Loucy (cell line): ENCODE data around the gene MOB3B.

Experiments
- EZH2phosphoT487 ChIP-seq: fragments of 200-600 bp; IDR thresholded peaks from 2 replicates; pipeline ENCODE4 v1.6.1; 2018; ENCODE audit warnings: antibody characterized with exemption, mild to moderate bottlenecking, moderate library complexity, borderline replicate concordance
- TF ChIP-seq, protein P1 (sequence below): fragments of 200-600 bp; sonication (generic); conservative IDR thresholded peaks from 2 replicates; pipeline ENCODE4 v1.5.1; 2014; ENCODE audit warnings: mild to moderate bottlenecking, antibody characterized with exemption, low read length

GRCh38 chr9:27393054-27393846 is 136.4 kb downstream of the MOB3B start:
- TF ChIP-seq EZH2phosphoT487, result no peak
- TF ChIP-seq, protein P1, sequence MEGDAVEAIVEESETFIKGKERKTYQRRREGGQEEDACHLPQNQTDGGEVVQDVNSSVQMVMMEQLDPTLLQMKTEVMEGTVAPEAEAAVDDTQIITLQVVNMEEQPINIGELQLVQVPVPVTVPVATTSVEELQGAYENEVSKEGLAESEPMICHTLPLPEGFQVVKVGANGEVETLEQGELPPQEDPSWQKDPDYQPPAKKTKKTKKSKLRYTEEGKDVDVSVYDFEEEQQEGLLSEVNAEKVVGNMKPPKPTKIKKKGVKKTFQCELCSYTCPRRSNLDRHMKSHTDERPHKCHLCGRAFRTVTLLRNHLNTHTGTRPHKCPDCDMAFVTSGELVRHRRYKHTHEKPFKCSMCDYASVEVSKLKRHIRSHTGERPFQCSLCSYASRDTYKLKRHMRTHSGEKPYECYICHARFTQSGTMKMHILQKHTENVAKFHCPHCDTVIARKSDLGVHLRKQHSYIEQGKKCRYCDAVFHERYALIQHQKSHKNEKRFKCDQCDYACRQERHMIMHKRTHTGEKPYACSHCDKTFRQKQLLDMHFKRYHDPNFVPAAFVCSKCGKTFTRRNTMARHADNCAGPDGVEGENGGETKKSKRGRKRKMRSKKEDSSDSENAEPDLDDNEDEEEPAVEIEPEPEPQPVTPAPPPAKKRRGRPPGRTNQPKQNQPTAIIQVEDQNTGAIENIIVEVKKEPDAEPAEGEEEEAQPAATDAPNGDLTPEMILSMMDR, result no peak
